Erythroblast (primary cell): ENCODE results near the gene MAPRE3.

ENCODE experiments used
- DNase-seq, 2 experiments: peaks; one replicate each; lab custom pipeline; 2025; lab: John Stamatoyannopoulos, UW
- GATA1 ChIP-seq: IDR thresholded peaks from 2 replicates; pipeline ENCODE4 v1.6.1; 2011; ENCODE audit warnings: low read depth, mild to moderate bottlenecking, control low read depth, low read length, moderate library complexity
- POLR2A ChIP-seq: IDR thresholded peaks from 2 replicates; pipeline ENCODE4 v1.6.1; 2011; ENCODE audit warnings: mild to moderate bottlenecking, low read length

MAPRE3 gene

GRCh38 chr2:27076323-27076722 lies 105.9 kb downstream of the MAPRE3 start:
- DNase-seq, result peak in 1 of 2 experiments; percentile 45

More at GRCh38 chr2:27076323-27076722, 105.9 kb downstream of the MAPRE3 start:
- TF ChIP-seq POLR2A (no peak), GATA1 (no peak)
